Keratinocyte (primary cell): Measurements from ENCODE around the gene CNGA4.

Experiments
- EZH2 ChIP-seq: IDR thresholded peaks from one replicate; pipeline ENCODE4 v1.6.1; 2012; ENCODE audit warnings: inconsistent platforms, mild to moderate bottlenecking, low read length, moderate library complexity
- TF ChIP-seq, protein P1 (sequence below), 3 experiments: IDR thresholded peaks in 1 of 3; conservative IDR thresholded peaks in 1 of 3; optimal IDR thresholded peaks in 1 of 3; 2 replicates in 2 of 3; 3 replicates in 1 of 3; pipeline versions ENCODE3 to v1.5.1; 2011; ENCODE audit warnings: low read length in 3 of 3, mild to moderate bottlenecking in 3 of 3, moderate library complexity in 2 of 3, control low read depth in 1 of 3, inconsistent platforms in 1 of 3; ENCODE audit not compliant: insufficient read depth in 2 of 3; ENCODE audit errors: extremely low read depth in 1 of 3

DNA sequence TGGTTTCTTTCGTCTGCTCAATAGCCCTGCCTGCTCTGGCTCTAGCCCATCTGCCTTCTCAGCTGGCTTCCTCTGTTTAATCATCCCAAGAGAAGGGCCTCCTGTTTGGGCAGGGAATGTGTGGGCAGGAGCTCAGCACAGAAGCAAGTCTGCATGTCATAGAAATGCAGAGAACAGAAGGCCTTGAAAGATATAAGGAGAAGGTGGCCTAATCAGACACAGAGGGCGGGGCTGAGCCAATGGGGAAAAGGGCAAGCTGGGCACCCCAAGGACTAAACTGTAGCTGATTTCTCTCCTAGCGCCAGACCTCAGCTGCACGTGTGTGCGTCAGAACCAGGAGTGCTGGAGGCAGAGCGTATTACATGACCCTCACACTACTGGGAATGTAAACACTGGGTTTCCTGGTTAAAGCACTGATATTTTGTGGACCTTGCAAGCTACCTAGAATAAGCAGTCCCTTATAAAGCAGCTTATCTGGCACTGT lies 13.1 kb downstream of the CNGA4 start:
- TF ChIP-seq, protein P1, sequence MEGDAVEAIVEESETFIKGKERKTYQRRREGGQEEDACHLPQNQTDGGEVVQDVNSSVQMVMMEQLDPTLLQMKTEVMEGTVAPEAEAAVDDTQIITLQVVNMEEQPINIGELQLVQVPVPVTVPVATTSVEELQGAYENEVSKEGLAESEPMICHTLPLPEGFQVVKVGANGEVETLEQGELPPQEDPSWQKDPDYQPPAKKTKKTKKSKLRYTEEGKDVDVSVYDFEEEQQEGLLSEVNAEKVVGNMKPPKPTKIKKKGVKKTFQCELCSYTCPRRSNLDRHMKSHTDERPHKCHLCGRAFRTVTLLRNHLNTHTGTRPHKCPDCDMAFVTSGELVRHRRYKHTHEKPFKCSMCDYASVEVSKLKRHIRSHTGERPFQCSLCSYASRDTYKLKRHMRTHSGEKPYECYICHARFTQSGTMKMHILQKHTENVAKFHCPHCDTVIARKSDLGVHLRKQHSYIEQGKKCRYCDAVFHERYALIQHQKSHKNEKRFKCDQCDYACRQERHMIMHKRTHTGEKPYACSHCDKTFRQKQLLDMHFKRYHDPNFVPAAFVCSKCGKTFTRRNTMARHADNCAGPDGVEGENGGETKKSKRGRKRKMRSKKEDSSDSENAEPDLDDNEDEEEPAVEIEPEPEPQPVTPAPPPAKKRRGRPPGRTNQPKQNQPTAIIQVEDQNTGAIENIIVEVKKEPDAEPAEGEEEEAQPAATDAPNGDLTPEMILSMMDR (optimal IDR thresholded peaks at IDR 0.05 in 1 of 3, IDR thresholded peaks at IDR 0.05 in 1 of 3, conservative IDR thresholded peaks at IDR 0.05 in 1 of 3; ENCODE audit: extremely low read depth in 1 of 3, insufficient read depth in 2 of 3, low read length in 3 of 3), result no peak
- TF ChIP-seq EZH2, result no peak
